Activated CD4-positive, alpha-beta T cell treated with anti-CD3 and anti-CD28 coated beads, Interleukin-2, Interleukin-4, amounts not matched to agents 100 ng/mL and 50 ng/mL, durations not matched to agents 16 hours and 8 hours (primary cell): ENCODE results near the gene NOS3.

Experiments used
- DNase-seq: peaks from one replicate; pipeline ENCODE4 v3.0.0-alpha.2; 2020; ENCODE audit warnings: low spot score

The NOS3 gene

GRCh38 chr7:150952331-150953050 lies 38.3 kb upstream of the NOS3 start:
- no peak for DNase-seq

GRCh38 chr7:150953061-150953997 lies 37.5 kb upstream of the NOS3 start:
- no peak for DNase-seq

- no peak for DNase-seq
Measured at GRCh38 chr7:150954201-150954985, 36.4 kb upstream of the NOS3 start.

- DNase-seq: no peak
Measured at GRCh38 chr7:150954986-150955518, 35.8 kb upstream of the NOS3 start.

GRCh38 chr7:150955519-150956394 lies 35.1 kb upstream of the NOS3 start:
- DNase-seq: no peak

GRCh38 chr7:150956395-150957132 lies 34.3 kb upstream of the NOS3 start:
- no peak for DNase-seq

- no peak for DNase-seq
Measured at GRCh38 chr7:150957133-150958020, 33.4 kb upstream of the NOS3 start.

- DNase-seq: no peak
Measured at GRCh38 chr7:150958062-150958552, 32.7 kb upstream of the NOS3 start.

- DNase-seq: no peak
Measured at GRCh38 chr7:150958597-150958996, 32.2 kb upstream of the NOS3 start.

GRCh38 chr7:150959081-150959480 lies 31.7 kb upstream of the NOS3 start:
- no peak for DNase-seq

GRCh38 chr7:150959739-150960734 lies 30.8 kb upstream of the NOS3 start:
- DNase-seq: peak; percentile 8

GRCh38 chr7:150961510-150962289 lies 29.1 kb upstream of the NOS3 start:
- no peak for DNase-seq

GRCh38 chr7:150962290-150962552 lies 28.6 kb upstream of the NOS3 start:
- no peak for DNase-seq

GRCh38 chr7:150962553-150963399 lies 28.0 kb upstream of the NOS3 start:
- peak; percentile 38 for DNase-seq

GRCh38 chr7:150963707-150964559 lies 26.9 kb upstream of the NOS3 start:
- no peak for DNase-seq
